K562 (cell line): ENCODE measurements around the gene FRK. TPM values are rescaled to one million over a fixed set of nuclear protein-coding genes. Genes with fewer than 3 reads are reported as not detected.

ENCODE experiments used
- CHAMP1 ChIP-seq: fragments of 450-650 bp; IDR thresholded peaks from 2 replicates; pipeline ENCODE4 v1.6.1; 2016; ENCODE audit warnings: mild to moderate bottlenecking
- HDAC2 ChIP-seq: fragments of 450-650 bp; IDR thresholded peaks from 2 replicates; pipeline ENCODE4 v1.6.1; 2016; ENCODE audit warnings: mild to moderate bottlenecking
- HEY1 ChIP-seq: fragments of 250-450 bp; sonication (Bioruptor Pico); IDR thresholded peaks from 2 replicates; pipeline ENCODE4 v1.5.0; 2020; ENCODE audit warnings: mild to moderate bottlenecking, moderate library complexity, borderline replicate concordance
- ILF3 ChIP-seq: fragments of 450-650 bp; IDR thresholded peaks from 2 replicates; pipeline ENCODE4 v1.6.1; 2018; ENCODE audit warnings: antibody characterized with exemption, mild to moderate bottlenecking, moderate library complexity, borderline replicate concordance
- L3MBTL2 ChIP-seq: fragments of 450-650 bp; IDR thresholded peaks from 2 replicates; pipeline ENCODE4 v1.6.1; 2016; ENCODE audit warnings: mild to moderate bottlenecking, moderate library complexity
- MCM2 ChIP-seq: fragments of 450-650 bp; IDR thresholded peaks from 2 replicates; pipeline ENCODE4 v1.6.1; 2017; ENCODE audit warnings: low read depth, mild to moderate bottlenecking
- NKRF ChIP-seq: fragments of 450-650 bp; IDR thresholded peaks from 2 replicates; pipeline ENCODE4 v1.6.1; 2016; ENCODE audit warnings: borderline replicate concordance
- OTX1 ChIP-seq: fragments of 450-650 bp; formaldehyde crosslinking; IDR thresholded peaks from 2 replicates; pipeline ENCODE4 v1.4.0; 2022; ENCODE audit warnings: mild to moderate bottlenecking
- PTTG1 ChIP-seq: fragments of 450-650 bp; IDR thresholded peaks from 2 replicates; pipeline ENCODE4 v1.6.1; 2016; ENCODE audit warnings: low read depth, mild to moderate bottlenecking, missing genetic modification characterization, missing compliant biosample characterization
- RBM34 ChIP-seq: fragments of 200-400 bp; formaldehyde crosslinking; IDR thresholded peaks from 2 replicates; pipeline ENCODE4 v1.6.1; 2018; ENCODE audit warnings: low read length, borderline replicate concordance; ENCODE audit not compliant: insufficient read depth
- SRSF3 ChIP-seq: fragments of 200-400 bp; formaldehyde crosslinking; IDR thresholded peaks from 2 replicates; pipeline ENCODE4 v1.6.1; 2016; ENCODE audit warnings: mild to moderate bottlenecking, low read length, moderate library complexity; ENCODE audit not compliant: insufficient read depth
- TAF7 ChIP-seq: fragments of 450-650 bp; IDR thresholded peaks from 2 replicates; pipeline ENCODE4 v1.6.1; 2016; ENCODE audit warnings: missing genetic modification characterization, missing compliant biosample characterization
- TAF9B ChIP-seq: fragments of 450-650 bp; IDR thresholded peaks from 2 replicates; pipeline ENCODE4 v1.6.1; 2018; ENCODE audit warnings: mild to moderate bottlenecking; ENCODE audit not compliant: partially characterized antibody
- ZBTB40 ChIP-seq, 2 experiments: fragments of 450-650 bp in 1 of 2; sonication (generic) in 1 of 2; formaldehyde crosslinking in 1 of 2; IDR thresholded peaks; 2 replicates each; pipeline versions ENCODE4 v1.7.1 to v1.9.0; 2016 to 2022; ENCODE audit warnings: inconsistent platforms in 1 of 2, mild to moderate bottlenecking in 1 of 2, missing genetic modification reagents in 1 of 2
- polyA plus RNA-seq, 8 experiments: library from polyadenylated mRNA; depleted of rRNA in 4 of 8; stranded (reverse) in 5 of 8; unstranded in 3 of 8; fragments of >200 nt; fragmentation: Nextera tagmentation in 2 of 8; fragmentation: Illumina TruSeq in 1 of 8; extraction: Ambion mirVana in 2 of 8; extraction: Trizol in 1 of 8; gene quantifications; 2 replicates each; pipeline versions ENCODE4 v1.2.1 to v1.2.3, GENCODE V29; 2011 to 2014; ENCODE audit warnings: inconsistent platforms in 1 of 8, missing spikeins in 1 of 8
- total RNA-seq, 7 experiments: library from RNA; depleted of rRNA in 6 of 7; stranded (reverse); fragments of >200 nt in 6 of 7; fragmentation: Illumina TruSeq in 2 of 7; extraction: Trizol in 2 of 7; gene quantifications; 2 replicates each; pipeline versions ENCODE4 v1.2.1 to v1.2.3, GENCODE V29; 2011 to 2021; ENCODE audit warnings: low replicate concordance in 1 of 7

The FRK gene
- total and polyA plus RNA-seq, 9 of the 15 experiments (the other 6 are each of a cell fraction or from before 2014, with no cell fraction given): 0.01 to 0.29 (median 0.09) TPM

- TF ChIP-seq ZBTB40 (IDR thresholded peaks at IDR 0.05): 0 out of 2 replicates have a peak, but pooled peaks have one; percentile 8
- no peak for TF ChIP-seq ZBTB40 (CRISPR knock-in tag; IDR thresholded peaks at IDR 0.05)
- 0 out of 2 replicates have a peak, but pooled peaks have one; percentile 25 for TF ChIP-seq OTX1 (CRISPR knock-in tag)
- TF ChIP-seq SRSF3: no peak
- TF ChIP-seq HEY1 (CRISPR knock-in tag): no peak
- peak; percentile 29 for TF ChIP-seq TAF9B
- TF ChIP-seq TAF7: no peak
- TF ChIP-seq NKRF: no peak
- TF ChIP-seq MCM2: no peak
- no peak for TF ChIP-seq CHAMP1
- no peak for TF ChIP-seq ILF3
- no peak for TF ChIP-seq HDAC2
- no peak for TF ChIP-seq L3MBTL2
- TF ChIP-seq RBM34: no peak
- TF ChIP-seq PTTG1: no peak
Measured at GRCh38 chr6:116101302-116101718, 40.6 kb upstream of the FRK start (continued).
